Retinal pigment epithelial cell (primary cell): ENCODE data around the gene KANSL1.
"Not testable (repeated sequence)": the region's sequence is repeated elsewhere in the genome, so short reads cannot be mapped to it uniquely, and the experiment has no call there.

Experiments used
- DNase-seq: peaks from one replicate; pipeline ENCODE4 v3.0.0-alpha.2; 2010; ENCODE audit warnings: low read depth
- H3K4me3 ChIP-seq: 2 replicates; pipeline ENCODE4 v1.5.1; 2011; ENCODE audit warnings: mild to moderate bottlenecking, low read length, control low read depth, moderate library complexity
- TF ChIP-seq, protein P1 (sequence below): conservative IDR thresholded peaks from 2 replicates; pipeline ENCODE4 v1.5.1; 2011; ENCODE audit warnings: low read depth, low read length, control low read depth, inconsistent platforms

KANSL1 gene

GRCh38 chr17:46192189-46192438 lies 1.1 kb downstream of the KANSL1 start:
- no peak for DNase-seq
- TF ChIP-seq, protein P1, sequence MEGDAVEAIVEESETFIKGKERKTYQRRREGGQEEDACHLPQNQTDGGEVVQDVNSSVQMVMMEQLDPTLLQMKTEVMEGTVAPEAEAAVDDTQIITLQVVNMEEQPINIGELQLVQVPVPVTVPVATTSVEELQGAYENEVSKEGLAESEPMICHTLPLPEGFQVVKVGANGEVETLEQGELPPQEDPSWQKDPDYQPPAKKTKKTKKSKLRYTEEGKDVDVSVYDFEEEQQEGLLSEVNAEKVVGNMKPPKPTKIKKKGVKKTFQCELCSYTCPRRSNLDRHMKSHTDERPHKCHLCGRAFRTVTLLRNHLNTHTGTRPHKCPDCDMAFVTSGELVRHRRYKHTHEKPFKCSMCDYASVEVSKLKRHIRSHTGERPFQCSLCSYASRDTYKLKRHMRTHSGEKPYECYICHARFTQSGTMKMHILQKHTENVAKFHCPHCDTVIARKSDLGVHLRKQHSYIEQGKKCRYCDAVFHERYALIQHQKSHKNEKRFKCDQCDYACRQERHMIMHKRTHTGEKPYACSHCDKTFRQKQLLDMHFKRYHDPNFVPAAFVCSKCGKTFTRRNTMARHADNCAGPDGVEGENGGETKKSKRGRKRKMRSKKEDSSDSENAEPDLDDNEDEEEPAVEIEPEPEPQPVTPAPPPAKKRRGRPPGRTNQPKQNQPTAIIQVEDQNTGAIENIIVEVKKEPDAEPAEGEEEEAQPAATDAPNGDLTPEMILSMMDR = no peak
- peak overlapping the region; percentile 97 for H3K4me3 ChIP-seq

GRCh38 chr17:46191322-46192188 lies 1.7 kb downstream of the KANSL1 start:
- TF ChIP-seq, protein P1 = no peak
- H3K4me3 ChIP-seq = peak overlapping the region; percentile 97
- no peak for DNase-seq

DNA sequence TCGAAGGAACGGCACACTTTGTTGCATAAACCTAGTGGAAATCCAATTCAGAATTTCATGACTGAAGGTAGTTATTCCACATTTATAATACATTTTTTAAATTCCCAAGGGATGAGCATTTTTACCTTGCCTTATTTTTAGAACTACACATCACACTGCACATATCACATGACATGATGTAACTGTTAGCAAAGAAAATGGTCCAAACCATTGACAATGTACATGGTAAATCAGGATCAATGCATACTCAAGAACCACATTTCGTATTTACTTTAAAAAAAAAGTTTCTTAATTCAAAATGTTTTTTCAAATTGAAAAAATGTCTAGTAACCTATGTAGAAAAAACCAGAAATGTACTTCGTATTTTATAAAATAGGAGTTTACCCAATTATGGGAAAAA lies 2.5 kb downstream of the KANSL1 start:
- H3K4me3 ChIP-seq = peak overlapping the region; percentile 97
- TF ChIP-seq, protein P1 = no peak
- no peak for DNase-seq

GRCh38 chr17:46186827-46187235 lies 6.4 kb downstream of the KANSL1 start:
- H3K4me3 ChIP-seq, DNase-seq: not testable (repeated sequence)
- TF ChIP-seq, protein P1 = peak; percentile 64

DNA sequence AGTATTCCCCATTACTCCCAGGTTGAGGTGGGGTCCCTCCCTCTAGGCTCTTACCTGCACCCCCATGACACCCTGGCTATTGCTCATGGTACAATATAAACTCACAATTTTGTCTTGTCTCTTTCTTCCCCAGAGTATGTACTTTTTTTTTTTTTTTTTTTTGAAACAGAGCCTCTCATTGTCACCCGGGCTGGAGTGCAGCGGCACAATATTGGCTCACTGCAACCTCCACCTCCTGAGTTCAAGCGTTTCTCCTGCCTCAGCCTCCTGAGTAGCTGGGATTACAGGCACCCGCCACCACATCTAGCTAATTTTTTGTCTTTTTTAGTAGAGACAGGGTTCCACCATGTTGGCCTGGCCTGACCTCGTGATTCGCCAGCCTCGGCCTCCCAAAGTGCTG lies 8.5 kb downstream of the KANSL1 start:
- no peak for DNase-seq
- TF ChIP-seq, protein P1 = no peak
- no peak overlapping the region for H3K4me3 ChIP-seq

DNA sequence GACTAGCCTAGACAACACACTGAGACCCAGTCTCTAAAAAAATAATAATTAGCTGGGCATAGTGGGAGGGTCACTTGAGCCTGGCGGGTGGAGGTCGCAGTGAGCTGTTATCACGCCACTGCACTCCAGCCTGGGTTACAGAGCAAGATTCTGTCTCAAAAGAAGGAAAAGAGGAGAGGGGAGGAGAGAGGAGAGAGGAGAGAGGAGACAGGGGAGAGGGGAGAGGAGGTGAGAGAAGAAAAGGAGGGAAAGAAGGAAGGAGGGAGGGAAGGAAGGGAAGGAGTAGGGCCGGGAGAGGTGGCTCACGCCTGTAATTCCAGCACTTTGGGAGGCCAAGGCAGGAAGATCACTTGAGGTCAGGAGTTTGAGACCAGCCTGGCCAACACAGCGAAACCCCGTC lies 9.8 kb downstream of the KANSL1 start:
- H3K4me3 ChIP-seq = not testable (repeated sequence)

GRCh38 chr17:46182961-46183360 lies 10.3 kb downstream of the KANSL1 start:
- no peak for DNase-seq
- no peak overlapping the region for H3K4me3 ChIP-seq
- TF ChIP-seq, protein P1 = no peak

More for the DNA sequence above, 9.8 kb downstream of the KANSL1 start:
- not testable (repeated sequence) for DNase-seq

DNA sequence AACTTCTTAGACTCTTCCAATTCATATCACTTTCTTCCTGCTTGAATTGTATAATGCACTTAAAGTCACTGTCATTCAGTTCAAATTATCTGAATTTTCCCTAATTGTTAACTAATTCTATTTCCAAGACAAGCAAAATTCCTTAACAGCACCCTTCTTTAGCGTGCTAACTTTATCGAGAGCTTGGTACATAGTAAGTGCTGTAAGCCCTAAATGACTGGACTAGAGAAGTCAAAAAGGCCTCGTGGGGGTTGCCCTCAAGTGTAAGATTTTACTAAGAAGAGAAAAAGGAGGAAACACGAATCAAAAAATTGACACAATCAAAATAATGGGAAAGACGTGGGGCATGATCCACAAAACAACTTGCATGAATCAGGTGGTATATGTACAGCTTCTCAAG lies 11.3 kb downstream of the KANSL1 start:
- H3K4me3 ChIP-seq = no peak overlapping the region
- TF ChIP-seq, protein P1 = no peak
- no peak for DNase-seq

DNA sequence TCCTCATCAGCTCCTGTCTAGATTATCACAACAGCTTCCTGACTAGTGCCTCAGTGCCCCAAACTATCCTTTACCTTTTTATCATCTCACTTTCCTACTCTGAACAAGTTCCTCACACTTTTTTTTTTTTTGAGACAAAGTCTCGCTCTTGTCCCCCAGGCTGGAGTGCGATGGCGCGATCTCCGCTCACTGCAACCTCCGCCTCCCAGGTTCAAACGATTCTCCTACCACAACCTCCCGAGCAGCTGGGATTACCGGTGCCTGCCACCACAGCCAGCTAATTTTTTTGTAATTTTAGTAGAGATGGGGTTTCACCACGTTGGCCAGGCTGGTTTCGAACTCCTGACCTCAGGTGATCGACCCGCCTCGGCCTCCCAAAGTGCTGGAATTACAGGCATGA lies 11.9 kb downstream of the KANSL1 start:
- not testable (repeated sequence) for H3K4me3 ChIP-seq, DNase-seq
